Measurements from ENCODE around the gene PANK4.

The PANK4 gene

GRCh38 chr1:2544093-2544874 lies 17.9 kb upstream of the PANK4 start:
- DNase-seq, result no peak

DNA sequence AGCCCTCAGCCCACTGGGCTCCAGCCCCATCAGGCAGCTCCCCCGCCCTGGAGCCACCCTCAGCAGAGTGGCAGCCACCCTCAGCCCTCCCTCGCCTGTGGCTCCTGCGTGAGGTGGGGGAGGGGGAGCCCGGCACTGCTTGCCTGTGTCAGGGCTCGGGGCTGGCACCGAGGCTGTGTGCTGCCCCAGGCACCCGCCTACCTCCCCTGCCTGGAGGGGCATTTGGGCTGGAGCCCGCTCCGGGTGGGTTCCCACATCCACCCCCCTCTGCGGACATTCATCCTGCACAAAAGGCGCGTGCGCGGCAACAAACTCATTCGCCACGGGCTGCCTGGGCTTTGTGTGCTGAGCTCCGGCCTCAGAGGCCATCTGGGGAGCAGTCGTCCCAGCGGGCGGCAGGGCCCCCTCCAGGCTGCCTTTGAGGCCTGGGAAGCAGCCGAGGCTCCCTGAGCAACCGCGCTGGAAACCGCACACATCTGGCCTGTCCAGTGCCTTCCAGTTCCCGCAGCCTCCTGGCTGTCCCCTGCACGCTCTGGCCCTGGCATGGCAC lies 17.2 kb upstream of the PANK4 start:
- DNase-seq, result peak; percentile 37

GRCh38 chr1:2542246-2542915 lies 16.0 kb upstream of the PANK4 start:
- DNase-seq, result no peak

- DNase-seq, result no peak
Measured at GRCh38 chr1:2541619-2542245, 15.3 kb upstream of the PANK4 start.

- no peak for DNase-seq
Measured at GRCh38 chr1:2540816-2541492, 14.6 kb upstream of the PANK4 start.

DNA sequence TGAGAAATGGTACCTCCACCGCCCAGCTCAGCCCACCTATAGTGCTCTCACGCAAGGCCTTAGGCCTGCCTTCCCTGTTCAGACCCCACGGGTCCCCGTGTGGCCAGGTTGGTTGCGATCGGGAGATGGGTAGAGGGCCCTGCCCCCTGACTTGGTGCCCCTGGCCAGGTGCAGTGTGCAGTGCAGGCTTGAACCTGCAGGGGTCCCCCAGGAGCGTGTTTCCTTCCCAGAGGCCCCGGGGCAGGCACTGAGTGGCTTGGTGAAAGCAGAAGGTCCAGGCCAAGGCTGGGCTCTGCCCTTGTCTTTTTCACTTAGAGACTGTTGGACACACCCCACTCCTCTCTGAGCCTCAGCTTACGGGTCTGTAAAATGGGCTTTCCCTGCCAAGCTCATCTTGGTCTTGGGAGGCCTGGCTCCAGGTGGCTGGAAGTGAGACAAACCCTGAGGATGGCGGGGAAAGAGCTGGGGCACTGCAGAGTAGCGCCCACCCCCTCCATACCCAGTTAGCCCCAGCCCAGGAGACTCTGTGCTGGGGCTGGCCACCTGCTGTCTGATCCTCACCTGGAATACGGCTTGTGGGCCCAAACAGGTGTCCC lies 13.0 kb upstream of the PANK4 start:
- peak; percentile 48 for DNase-seq

DNA sequence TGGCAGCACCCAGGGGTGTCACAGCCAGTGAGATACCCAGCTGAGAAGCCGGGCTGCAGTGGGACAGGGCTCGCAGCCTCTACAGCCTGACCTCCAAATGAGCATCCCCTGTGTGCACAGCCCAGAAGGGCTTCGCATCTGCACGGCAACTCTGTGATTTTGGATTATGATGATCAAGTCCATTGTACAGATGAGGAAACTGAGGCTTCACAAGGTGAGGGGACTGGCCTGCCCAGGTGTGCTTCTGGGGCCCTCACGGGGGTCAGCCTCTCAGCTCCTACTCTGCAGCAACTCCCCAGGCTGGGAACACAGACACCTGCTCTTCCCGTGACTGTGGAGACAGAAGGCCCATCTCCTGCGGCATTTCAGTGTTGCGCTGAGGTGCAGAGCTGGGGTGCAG lies 12.5 kb upstream of the PANK4 start:
- DNase-seq, result no peak

GRCh38 chr1:2538376-2538775 lies 12.0 kb upstream of the PANK4 start:
- DNase-seq, result no peak

DNA sequence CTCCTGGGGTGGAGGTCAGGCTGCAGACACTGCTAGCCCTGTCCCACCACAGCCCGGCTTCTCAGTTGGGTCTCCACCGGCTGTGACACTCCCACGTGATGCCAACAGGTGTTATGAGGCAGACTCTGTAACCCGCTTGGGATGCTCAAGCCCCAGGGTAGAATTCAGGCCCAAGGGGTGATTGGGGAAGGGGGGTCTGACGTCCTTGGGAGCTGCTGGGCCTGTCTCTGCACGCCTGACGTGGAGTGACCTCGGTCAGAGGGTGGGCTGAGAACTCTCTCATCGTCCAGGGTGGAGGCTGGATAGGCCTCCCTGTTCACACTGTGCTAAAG lies 11.4 kb upstream of the PANK4 start:
- DNase-seq, result no peak

GRCh38 chr1:2535981-2536380 lies 9.6 kb upstream of the PANK4 start:
- DNase-seq, result no peak

DNA sequence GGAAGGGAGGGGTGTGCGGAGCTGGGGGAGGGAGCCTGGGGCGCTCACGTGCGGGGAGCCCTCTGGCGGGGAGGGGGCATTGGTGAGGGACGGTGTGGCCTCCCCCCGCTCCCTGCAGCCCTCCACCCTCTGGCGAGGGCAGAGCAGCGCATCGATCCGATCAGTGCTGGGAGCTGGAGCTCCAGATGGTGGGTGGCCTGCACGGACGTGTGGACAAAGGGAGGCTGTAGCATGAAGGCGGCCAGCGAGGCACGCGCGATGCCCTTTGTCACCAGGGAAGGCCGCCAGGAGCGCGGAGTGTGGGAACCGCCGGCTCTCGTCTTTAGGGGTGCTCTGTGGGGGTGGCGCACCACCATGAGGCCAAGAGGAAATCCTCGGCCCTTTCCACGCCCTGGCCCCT lies 9.1 kb upstream of the PANK4 start:
- DNase-seq, result no peak

GRCh38 chr1:2534687-2535441 lies 8.5 kb upstream of the PANK4 start:
- DNase-seq, result no peak

- DNase-seq, result no peak
Measured at GRCh38 chr1:2534315-2534686, 7.9 kb upstream of the PANK4 start.

DNA sequence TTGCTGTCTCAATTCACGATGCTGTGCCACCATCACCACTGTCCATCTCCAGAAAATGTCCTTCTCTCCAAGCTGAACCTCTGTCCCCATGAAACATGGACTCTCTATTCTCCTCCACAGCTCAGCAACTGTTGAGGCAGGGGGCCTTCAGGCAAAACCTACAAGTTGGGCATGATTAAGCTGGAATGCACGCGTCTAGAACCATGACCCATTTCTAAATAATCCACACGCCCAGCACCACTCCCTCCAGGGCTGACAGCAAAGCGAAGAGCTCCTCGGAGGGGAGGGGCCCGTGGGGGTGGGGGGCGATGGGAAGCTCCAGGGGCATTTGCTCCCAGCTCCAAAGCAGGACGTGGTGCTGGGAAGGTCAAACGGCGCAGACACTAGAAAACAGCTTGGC lies 7.0 kb upstream of the PANK4 start:
- no peak for DNase-seq

- no peak for DNase-seq
Measured at GRCh38 chr1:2532485-2533160, 6.2 kb upstream of the PANK4 start.

GRCh38 chr1:2530513-2531361 lies 4.3 kb upstream of the PANK4 start:
- DNase-seq, result no peak

- DNase-seq, result no peak
Measured at GRCh38 chr1:2529784-2530512, 3.6 kb upstream of the PANK4 start, which contains the start of gene HES5. HES5 (minus strand) TSS chr1:2530263; CDS start chr1:2530164, 99 bp downstream.

DNA sequence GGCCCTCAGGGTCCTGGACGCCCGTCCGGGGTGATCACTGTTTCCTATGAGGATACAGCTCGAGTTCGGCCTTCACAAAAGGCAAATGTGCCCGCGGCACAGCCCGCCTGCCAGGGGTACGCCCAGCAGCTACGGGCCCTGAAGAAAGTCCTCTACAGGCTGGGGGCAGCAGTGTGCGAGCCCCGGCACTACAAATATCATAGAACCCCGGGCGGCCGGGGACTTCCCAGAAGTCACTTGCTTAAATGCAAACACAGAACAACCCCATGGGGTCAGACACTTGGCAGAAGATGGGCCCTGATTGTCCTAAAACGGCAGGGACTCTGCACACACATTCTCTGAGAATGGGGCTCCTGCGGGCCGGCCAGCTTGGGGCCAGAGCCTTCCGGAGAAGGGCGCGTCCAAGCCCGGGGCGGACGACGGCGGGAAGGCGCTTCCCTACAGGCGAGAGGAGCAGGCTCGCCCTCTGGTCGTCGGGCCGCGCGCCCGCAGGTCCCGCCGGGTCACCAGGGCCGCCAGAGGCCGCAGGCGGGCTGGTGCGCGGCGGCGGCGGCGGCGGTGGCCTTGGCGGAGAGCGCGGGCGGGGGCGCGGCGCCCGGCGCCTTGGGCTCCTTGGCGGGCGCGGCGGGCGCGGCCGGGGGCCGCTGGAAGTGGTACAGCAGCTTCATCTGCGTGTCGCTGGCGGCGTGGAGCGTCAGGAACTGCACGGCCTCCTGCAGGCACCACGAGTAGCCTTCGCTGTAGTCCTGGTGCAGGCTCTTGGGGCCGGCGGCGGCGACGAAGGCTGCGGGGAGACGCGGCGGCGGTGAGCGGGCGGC lies 2.8 kb upstream of the PANK4 start:
- peak; percentile 50 for DNase-seq

DNA sequence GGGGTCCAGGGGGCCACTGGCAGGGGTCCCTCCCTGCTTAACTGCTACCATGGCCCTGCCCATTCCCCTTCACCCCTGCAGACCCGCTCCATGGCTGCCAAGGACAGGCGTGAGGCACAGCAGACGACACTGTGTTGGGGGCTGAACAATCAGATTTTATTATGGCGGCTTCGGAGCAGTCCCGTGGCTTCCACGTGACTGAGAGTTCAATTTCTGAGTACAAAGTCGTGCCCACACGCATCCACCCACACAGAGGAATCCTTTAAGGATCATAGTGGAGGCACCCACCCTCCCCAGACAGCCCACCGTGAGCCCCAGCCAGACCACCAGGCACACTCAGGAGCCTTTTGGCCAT lies 2.2 kb upstream of the PANK4 start:
- DNase-seq, result no peak
